GM12878 (cell line): ENCODE data around the gene BAK1.

Source experiments
- BCLAF1 ChIP-seq: fragments of 450-650 bp; IDR thresholded peaks from 2 replicates; pipeline ENCODE4 v1.6.1; 2017; ENCODE audit warnings: antibody characterized with exemption, mild to moderate bottlenecking, moderate library complexity
- CBFB ChIP-seq: IDR thresholded peaks from 2 replicates; pipeline ENCODE4 v1.6.1; 2016; ENCODE audit warnings: antibody characterized with exemption, low read depth
- CTCF ChIP-seq, 3 experiments: IDR thresholded peaks in 2 of 3; conservative IDR thresholded peaks in 1 of 3; 2 replicates each; pipeline ENCODE4 v1.5.1; 2011; ENCODE audit warnings: low read depth in 3 of 3, low read length in 3 of 3, mild to moderate bottlenecking in 3 of 3, control low read depth in 2 of 3, moderate library complexity in 2 of 3, inconsistent platforms in 1 of 3, mixed read lengths in 1 of 3; ENCODE audit not compliant: control insufficient read depth in 2 of 3, insufficient read depth in 1 of 3; ENCODE audit errors: extremely low read depth in 1 of 3
- DPF2 ChIP-seq: fragments of 450-650 bp; IDR thresholded peaks from 2 replicates; pipeline ENCODE4 v1.6.1; 2017; ENCODE audit warnings: mild to moderate bottlenecking
- EGR1 ChIP-seq, 2 experiments: IDR thresholded peaks; 1 replicate in 1 of 2; 2 replicates in 1 of 2; pipeline ENCODE4 v1.6.1; 2011 to 2012; ENCODE audit warnings: low read depth in 2 of 2, low read length in 2 of 2, borderline replicate concordance in 1 of 2, mild to moderate bottlenecking in 1 of 2, moderate library complexity in 1 of 2
- FOXM1 ChIP-seq: IDR thresholded peaks from 2 replicates; pipeline ENCODE4 v1.6.1; 2012; ENCODE audit warnings: low read depth, mild to moderate bottlenecking, inconsistent platforms, low read length, moderate library complexity
- HCFC1 ChIP-seq: fragments of 150-350 bp; IDR thresholded peaks from 2 replicates; pipeline ENCODE4 v1.6.1; 2014; ENCODE audit warnings: low read length
- IKZF1 ChIP-seq: fragments of 450-650 bp; conservative IDR thresholded peaks from 2 replicates; pipeline ENCODE4 v1.6.1; 2017; ENCODE audit warnings: antibody characterized with exemption, mild to moderate bottlenecking
- NR2C2 ChIP-seq: IDR thresholded peaks from 2 replicates; pipeline ENCODE4 v1.6.1; 2011; ENCODE audit warnings: borderline replicate concordance, low read depth; ENCODE audit not compliant: control insufficient read depth, insufficient read length
- POLR2AphosphoS2 ChIP-seq: IDR thresholded peaks from 2 replicates; pipeline ENCODE4 v1.6.1; 2011; ENCODE audit warnings: low read depth, mild to moderate bottlenecking, low read length, improper control_type of control experiment, moderate library complexity
- REST ChIP-seq: IDR thresholded peaks from 2 replicates; pipeline ENCODE4 v1.6.1; 2012; ENCODE audit warnings: mild to moderate bottlenecking, low read depth, low read length
- TAF1 ChIP-seq: IDR thresholded peaks from 2 replicates; pipeline ENCODE4 v1.6.1; 2011; ENCODE audit warnings: mild to moderate bottlenecking, low read depth, low read length, borderline replicate concordance
- USF1 ChIP-seq: IDR thresholded peaks from 2 replicates; pipeline ENCODE4 v1.6.1; 2011; ENCODE audit warnings: borderline replicate concordance, low read depth, mild to moderate bottlenecking, moderate library complexity, mixed read lengths, low read length; ENCODE audit not compliant: insufficient read depth; ENCODE audit errors: extremely low read length

- TF ChIP-seq REST (no peak), USF1 (no peak), DPF2 (no peak), IKZF1 (no peak), HCFC1 (no peak), NR2C2 (no peak), CTCF (IDR thresholded peaks at IDR 0.05 in 2 of 3, conservative IDR thresholded peaks at IDR 0.05 in 1 of 3; ENCODE audit: control insufficient read depth in 2 of 3, extremely low read depth in 1 of 3, insufficient read depth in 1 of 3, low read depth in 3 of 3, low read length in 3 of 3) (no peak), FOXM1 (no peak), EGR1 (IDR thresholded peaks at IDR 0.05; ENCODE audit: borderline replicate concordance in 1 of 2, low read depth in 2 of 2, low read length in 2 of 2) (no peak), CBFB (no peak), TAF1 (no peak), BCLAF1 (no peak), POLR2AphosphoS2 (no peak)
These were observed 7.5 kb upstream of the BAK1 start for GRCh38 chr6:33587529-33587928.
